Measurements from ENCODE around the gene IDH1. TPM values are rescaled to one million over a fixed set of nuclear protein-coding genes. Genes with fewer than 3 reads are reported as not detected.
"Not testable (repeated sequence)": the region's sequence is repeated elsewhere in the genome, so short reads cannot be mapped to it uniquely, and the experiment has no call there.

IDH1 gene
- total RNA-seq, 4 donors from 2014 or later: 115 to 299 (median 184) TPM

DNA sequence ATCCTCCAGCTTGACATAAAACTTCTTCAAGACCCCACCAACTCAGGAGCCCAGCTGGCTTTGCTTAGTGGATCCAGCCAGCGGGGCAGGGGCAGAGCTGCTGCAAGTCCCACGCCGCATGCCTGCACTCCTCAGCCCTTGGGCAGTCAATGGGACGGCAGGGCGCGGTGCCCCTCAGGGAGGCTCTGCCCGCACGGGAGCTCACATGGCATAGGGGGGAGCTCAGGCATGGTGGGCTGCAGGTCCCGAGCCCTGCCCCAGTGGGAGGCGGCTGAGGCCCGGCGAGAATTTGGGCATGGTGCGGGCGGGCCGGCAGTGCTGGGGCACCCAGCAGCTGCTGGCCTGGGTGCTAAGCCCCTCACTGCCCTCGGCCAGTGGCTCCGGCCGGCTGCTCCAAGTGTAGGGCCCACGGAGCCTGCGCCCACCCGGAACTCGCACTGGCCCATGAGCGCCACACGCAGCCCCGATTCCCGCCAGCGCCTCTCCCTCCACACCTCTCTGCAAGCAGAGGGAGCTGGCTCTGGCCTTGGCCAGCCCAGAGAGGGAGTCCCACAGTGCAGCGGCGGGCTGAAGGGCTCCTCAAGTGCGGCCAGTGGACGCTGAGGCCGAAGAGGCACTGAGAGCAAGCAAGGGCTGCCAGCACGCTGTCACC, 27.2 kb downstream of the IDH1 start:
- TF ChIP-seq POLR2A (IDR thresholded peaks at IDR 0.05): no peak
- Histone ChIP-seq H3K27me3 (no peaks in the 10 kb centered on the region), H3K9me3 (no peaks in the 10 kb centered on the region), H3K27ac (no peak overlapping the region), H3K36me3 (no peaks in the 10 kb centered on the region), H3K4me1 (no peaks in the 10 kb centered on the region), H3K4me3 (no peak overlapping the region)
- no peak for DNase-seq

GRCh38 chr2:208224802-208225201, 30.1 kb downstream of the IDH1 start:
- H3K27me3 ChIP-seq: no peaks in the 10 kb centered on the region
- no peak overlapping the region for H3K4me3 ChIP-seq
- H3K9me3 ChIP-seq: no peaks in the 10 kb centered on the region
- H3K4me1 ChIP-seq: no peaks in the 10 kb centered on the region
- no peaks in the 10 kb centered on the region for H3K36me3 ChIP-seq
- no peak overlapping the region for H3K27ac ChIP-seq
- DNase-seq: no peak
- TF ChIP-seq, protein P1, sequence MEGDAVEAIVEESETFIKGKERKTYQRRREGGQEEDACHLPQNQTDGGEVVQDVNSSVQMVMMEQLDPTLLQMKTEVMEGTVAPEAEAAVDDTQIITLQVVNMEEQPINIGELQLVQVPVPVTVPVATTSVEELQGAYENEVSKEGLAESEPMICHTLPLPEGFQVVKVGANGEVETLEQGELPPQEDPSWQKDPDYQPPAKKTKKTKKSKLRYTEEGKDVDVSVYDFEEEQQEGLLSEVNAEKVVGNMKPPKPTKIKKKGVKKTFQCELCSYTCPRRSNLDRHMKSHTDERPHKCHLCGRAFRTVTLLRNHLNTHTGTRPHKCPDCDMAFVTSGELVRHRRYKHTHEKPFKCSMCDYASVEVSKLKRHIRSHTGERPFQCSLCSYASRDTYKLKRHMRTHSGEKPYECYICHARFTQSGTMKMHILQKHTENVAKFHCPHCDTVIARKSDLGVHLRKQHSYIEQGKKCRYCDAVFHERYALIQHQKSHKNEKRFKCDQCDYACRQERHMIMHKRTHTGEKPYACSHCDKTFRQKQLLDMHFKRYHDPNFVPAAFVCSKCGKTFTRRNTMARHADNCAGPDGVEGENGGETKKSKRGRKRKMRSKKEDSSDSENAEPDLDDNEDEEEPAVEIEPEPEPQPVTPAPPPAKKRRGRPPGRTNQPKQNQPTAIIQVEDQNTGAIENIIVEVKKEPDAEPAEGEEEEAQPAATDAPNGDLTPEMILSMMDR (IDR thresholded peaks at IDR 0.05): no peak
- no peak for TF ChIP-seq POLR2A (IDR thresholded peaks at IDR 0.05)

- Histone ChIP-seq H3K36me3 (no peaks in the 10 kb centered on the region), H3K27ac (no peak overlapping the region), H3K4me1 (no peaks in the 10 kb centered on the region), H3K4me3 (no peak overlapping the region), H3K27me3 (no peaks in the 10 kb centered on the region), H3K9me3 (no peaks in the 10 kb centered on the region)
- TF ChIP-seq POLR2A (IDR thresholded peaks at IDR 0.05): no peak
- DNase-seq: no peak
Observed at GRCh38 chr2:208222351-208222750, 32.5 kb downstream of the IDH1 start.

GRCh38 chr2:208221873-208222272, 33.0 kb downstream of the IDH1 start:
- H3K9me3 ChIP-seq, H3K27me3 ChIP-seq, H3K36me3 ChIP-seq, H3K4me3 ChIP-seq, DNase-seq, H3K27ac ChIP-seq, H3K4me1 ChIP-seq: not testable (repeated sequence)

- no peak overlapping the region for H3K4me3 ChIP-seq
- no peaks in the 10 kb centered on the region for H3K36me3 ChIP-seq
- H3K9me3 ChIP-seq: no peaks in the 10 kb centered on the region
- H3K4me1 ChIP-seq: no peaks in the 10 kb centered on the region
- no peak for DNase-seq
- H3K27me3 ChIP-seq: no peaks in the 10 kb centered on the region
- TF ChIP-seq POLR2A (IDR thresholded peaks at IDR 0.05): no peak
- TF ChIP-seq, protein P1 (IDR thresholded peaks at IDR 0.05): no peak
- H3K27ac ChIP-seq: no peak overlapping the region
Observed at GRCh38 chr2:208210688-208211451, 44.0 kb downstream of the IDH1 start.

GRCh38 chr2:208208335-208209085, 46.4 kb downstream of the IDH1 start:
- Histone ChIP-seq H3K4me1 (no peaks in the 10 kb centered on the region), H3K4me3 (no peak overlapping the region), H3K9me3 (no peaks in the 10 kb centered on the region), H3K27me3 (no peaks in the 10 kb centered on the region), H3K36me3 (no peaks in the 10 kb centered on the region), H3K27ac (no peak overlapping the region)
- DNase-seq: no peak
- TF ChIP-seq, protein P1 (IDR thresholded peaks at IDR 0.05): no peak
- no peak for TF ChIP-seq POLR2A (IDR thresholded peaks at IDR 0.05)

- DNase-seq: no peak
- no peak for TF ChIP-seq POLR2A (IDR thresholded peaks at IDR 0.05)
- TF ChIP-seq, protein P1 (IDR thresholded peaks at IDR 0.05): no peak
- no peaks in the 10 kb centered on the region for H3K9me3 ChIP-seq
Observed at GRCh38 chr2:208207769-208208168, 47.1 kb downstream of the IDH1 start.

More at GRCh38 chr2:208207769-208208168, 47.1 kb downstream of the IDH1 start:
- Histone ChIP-seq H3K27ac (no peak overlapping the region), H3K4me1 (no peaks in the 10 kb centered on the region), H3K4me3 (no peak overlapping the region), H3K36me3 (no peaks in the 10 kb centered on the region), H3K27me3 (no peaks in the 10 kb centered on the region)

All from Peyer's patch (tissue), 4 donors.